Panc1 (cell line): ENCODE results near the gene PC. TPM values are rescaled to one million over a fixed set of nuclear protein-coding genes. Genes with fewer than 3 reads are reported as not detected.
"Not testable (repeated sequence)": the region's sequence is repeated elsewhere in the genome, so short reads cannot be mapped to it uniquely, and the experiment has no call there.

Source experiments
- ATAC-seq: fragments of 200-7000 bp; cut with Tn5 transposase; 2 replicates; pipeline ENCODE4 v1.9.1; 2020; ENCODE audit warnings: mild to moderate bottlenecking, moderate library complexity
- BruUV-seq: library from RNA; stranded (reverse); fragments of 400-500 nt; replicated peaks from 2 replicates; lab custom pipeline; 2021; lab: Mats Ljungman, UMichigan
- CTCF ChIA-PET: fragments of 300-600 bp; sonication (Branson Sonifier 250); formaldehyde crosslinking; loops from one replicate; lab custom pipeline; 2022; ENCODE audit warnings: antibody characterized with exemption; lab: Charles Lee
- POLR2A ChIA-PET: fragments of 300-600 bp; sonication (Branson Sonifier 250); formaldehyde crosslinking; loops from one replicate; lab custom pipeline; 2022; ENCODE audit warnings: antibody characterized with exemption; lab: Charles Lee
- DNase-seq: peaks from one replicate; pipeline ENCODE4 v3.0.0-alpha.2; 2010; ENCODE audit warnings: low read depth, low spot score
- H3K27ac ChIP-seq: 2 replicates; pipeline ENCODE4 v1.5.1; 2011; ENCODE audit warnings: mild to moderate bottlenecking, low read length, inconsistent platforms
- H3K27me3 ChIP-seq: fragments of 200-500 bp; sonication (Bioruptor generic); 2 replicates; pipeline ENCODE4 v1.6.0; 2014; ENCODE audit warnings: low read length, inconsistent platforms; ENCODE audit not compliant: control insufficient read depth, insufficient read depth
- H3K36me3 ChIP-seq: fragments of 200-500 bp; sonication (Bioruptor generic); 2 replicates; pipeline ENCODE4 v1.5.1; 2014; ENCODE audit warnings: inconsistent platforms, mild to moderate bottlenecking, low read length, moderate library complexity; ENCODE audit not compliant: control insufficient read depth, insufficient read depth
- H3K4me1 ChIP-seq: 2 replicates; pipeline ENCODE4 v1.5.1; 2011; ENCODE audit warnings: inconsistent platforms, mild to moderate bottlenecking, low read length, moderate library complexity; ENCODE audit not compliant: control insufficient read depth, insufficient read depth
- H3K4me3 ChIP-seq, 2 experiments: 2 replicates each; pipeline ENCODE4 v1.5.1; 2011 to 2012; ENCODE audit warnings: low read depth in 2 of 2, low read length in 2 of 2, mild to moderate bottlenecking in 2 of 2, inconsistent platforms in 1 of 2, moderate library complexity in 1 of 2
- H3K9me3 ChIP-seq: fragments of 200-500 bp; sonication (Bioruptor generic); 2 replicates; pipeline ENCODE4 v1.5.1; 2014; ENCODE audit warnings: low read depth, mild to moderate bottlenecking, inconsistent platforms, low read length, moderate library complexity; ENCODE audit not compliant: control insufficient read depth, insufficient read depth
- POLR2AphosphoS5 ChIP-seq: IDR thresholded peaks from 2 replicates; pipeline ENCODE4 v1.6.1; 2012; ENCODE audit warnings: mild to moderate bottlenecking, low read depth, low read length, moderate library complexity
- SIN3A ChIP-seq: IDR thresholded peaks from 2 replicates; pipeline ENCODE4 v1.6.1; 2012; ENCODE audit warnings: low read depth, mild to moderate bottlenecking, low read length, moderate library complexity, borderline replicate concordance; ENCODE audit not compliant: insufficient read depth
- TCF7L2 ChIP-seq: IDR thresholded peaks from 2 replicates; pipeline ENCODE4 v1.6.1; 2011; ENCODE audit warnings: mild to moderate bottlenecking, low read depth, low read length, inconsistent platforms
- in situ Hi-C: cut with HindIII; loops from 2 replicates; pipeline ENCODE4 v1.10.0; 2016; ENCODE audit warnings: low sequenced_read_pairs, low pct_unique_long_range_greater_than_20kb
- intact Hi-C: fragments of 100-400 bp; cut with micrococcal nuclease; formaldehyde crosslinking; loops from one replicate; pipeline ENCODE4 v1.10.0; 2022; ENCODE audit not compliant: unreplicated experiment
- total RNA-seq: library from RNA; stranded (reverse); gene quantifications from one replicate; pipeline ENCODE4 v1.2.1, GENCODE V29; 2021; ENCODE audit not compliant: unreplicated experiment
- TF ChIP-seq, protein P1 (sequence below): fragments of 450-650 bp; IDR thresholded peaks from 2 replicates; pipeline ENCODE4 v1.5.1; 2017; ENCODE audit warnings: mild to moderate bottlenecking
- TF ChIP-seq, protein P2 (sequence below), 2 experiments: IDR thresholded peaks; 2 replicates each; pipeline ENCODE4 v1.6.1; 2011 to 2012; ENCODE audit warnings: low read depth in 2 of 2, control low read depth in 1 of 2, low read length in 1 of 2, mild to moderate bottlenecking in 1 of 2, moderate library complexity in 1 of 2; ENCODE audit not compliant: insufficient read depth in 1 of 2

The PC gene
- total RNA-seq, 1 experiment from 2014 or later = 12.8 TPM

DNA sequence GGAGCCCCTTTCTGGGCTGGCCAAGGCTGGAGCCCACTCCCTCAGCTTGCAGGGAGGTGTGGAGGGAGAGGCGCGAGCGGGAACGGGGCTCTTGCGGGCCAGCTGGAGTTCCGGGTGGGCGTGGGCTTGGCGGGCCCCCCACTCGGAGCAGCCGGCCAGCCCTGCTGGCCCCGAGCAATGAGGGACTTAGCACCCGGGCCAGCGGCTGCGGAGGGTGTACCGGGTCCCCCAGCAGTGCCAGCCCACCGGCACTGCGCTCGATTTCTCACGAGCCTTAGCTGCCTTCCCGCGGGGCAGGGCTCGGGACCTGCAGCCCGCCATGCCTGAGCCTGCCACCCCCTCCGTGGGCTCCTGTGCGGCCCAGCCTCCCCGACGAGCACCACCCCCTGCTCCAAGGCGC, 30.6 kb upstream of the PC start:
- CTCF ChIA-PET, H3K27me3 ChIP-seq, POLR2A ChIA-PET, ATAC-seq, H3K4me3 ChIP-seq, DNase-seq, H3K27ac ChIP-seq, BruUV-seq, intact Hi-C loops, in situ Hi-C loops, H3K9me3 ChIP-seq, H3K36me3 ChIP-seq, H3K4me1 ChIP-seq: not testable (repeated sequence)

DNA sequence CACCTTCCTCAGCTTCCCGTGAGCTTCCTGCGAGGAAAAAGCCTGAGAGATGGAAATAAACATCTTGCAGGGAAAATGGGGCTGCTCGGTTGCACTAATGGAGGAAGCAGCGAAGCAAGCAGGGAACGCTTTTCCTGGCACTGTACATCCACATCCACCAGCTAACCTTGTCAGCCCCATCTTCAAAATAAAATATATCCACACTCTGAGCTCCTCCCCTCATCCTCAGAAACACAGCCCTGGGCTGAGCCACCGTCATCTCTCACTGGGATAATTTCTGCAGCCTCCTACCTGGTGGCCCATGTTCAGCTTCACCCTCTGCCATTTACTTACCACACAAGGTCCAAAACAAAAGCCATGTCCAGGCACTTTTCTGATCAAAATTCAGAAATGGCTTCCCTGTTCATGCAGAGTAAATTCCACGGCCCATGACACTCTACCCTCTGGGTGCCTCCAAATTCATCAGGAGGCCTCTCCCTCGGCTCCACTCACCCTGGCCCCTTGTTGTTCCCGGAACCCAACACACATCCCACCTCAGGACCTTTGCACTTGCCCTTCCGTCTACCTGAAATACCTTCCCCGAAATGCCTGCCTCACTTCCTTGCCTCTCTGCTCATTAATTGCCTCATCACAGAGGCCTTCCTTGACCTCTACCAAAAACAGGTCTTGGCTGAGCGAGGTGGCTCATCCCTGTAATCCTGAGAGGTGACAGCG, 29.9 kb upstream of the PC start:
- TF ChIP-seq SIN3A (no peak), TCF7L2 (no peak), POLR2AphosphoS5 (no peak)
- TF ChIP-seq, protein P1, sequence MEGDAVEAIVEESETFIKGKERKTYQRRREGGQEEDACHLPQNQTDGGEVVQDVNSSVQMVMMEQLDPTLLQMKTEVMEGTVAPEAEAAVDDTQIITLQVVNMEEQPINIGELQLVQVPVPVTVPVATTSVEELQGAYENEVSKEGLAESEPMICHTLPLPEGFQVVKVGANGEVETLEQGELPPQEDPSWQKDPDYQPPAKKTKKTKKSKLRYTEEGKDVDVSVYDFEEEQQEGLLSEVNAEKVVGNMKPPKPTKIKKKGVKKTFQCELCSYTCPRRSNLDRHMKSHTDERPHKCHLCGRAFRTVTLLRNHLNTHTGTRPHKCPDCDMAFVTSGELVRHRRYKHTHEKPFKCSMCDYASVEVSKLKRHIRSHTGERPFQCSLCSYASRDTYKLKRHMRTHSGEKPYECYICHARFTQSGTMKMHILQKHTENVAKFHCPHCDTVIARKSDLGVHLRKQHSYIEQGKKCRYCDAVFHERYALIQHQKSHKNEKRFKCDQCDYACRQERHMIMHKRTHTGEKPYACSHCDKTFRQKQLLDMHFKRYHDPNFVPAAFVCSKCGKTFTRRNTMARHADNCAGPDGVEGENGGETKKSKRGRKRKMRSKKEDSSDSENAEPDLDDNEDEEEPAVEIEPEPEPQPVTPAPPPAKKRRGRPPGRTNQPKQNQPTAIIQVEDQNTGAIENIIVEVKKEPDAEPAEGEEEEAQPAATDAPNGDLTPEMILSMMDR = no peak
- TF ChIP-seq, protein P2, sequence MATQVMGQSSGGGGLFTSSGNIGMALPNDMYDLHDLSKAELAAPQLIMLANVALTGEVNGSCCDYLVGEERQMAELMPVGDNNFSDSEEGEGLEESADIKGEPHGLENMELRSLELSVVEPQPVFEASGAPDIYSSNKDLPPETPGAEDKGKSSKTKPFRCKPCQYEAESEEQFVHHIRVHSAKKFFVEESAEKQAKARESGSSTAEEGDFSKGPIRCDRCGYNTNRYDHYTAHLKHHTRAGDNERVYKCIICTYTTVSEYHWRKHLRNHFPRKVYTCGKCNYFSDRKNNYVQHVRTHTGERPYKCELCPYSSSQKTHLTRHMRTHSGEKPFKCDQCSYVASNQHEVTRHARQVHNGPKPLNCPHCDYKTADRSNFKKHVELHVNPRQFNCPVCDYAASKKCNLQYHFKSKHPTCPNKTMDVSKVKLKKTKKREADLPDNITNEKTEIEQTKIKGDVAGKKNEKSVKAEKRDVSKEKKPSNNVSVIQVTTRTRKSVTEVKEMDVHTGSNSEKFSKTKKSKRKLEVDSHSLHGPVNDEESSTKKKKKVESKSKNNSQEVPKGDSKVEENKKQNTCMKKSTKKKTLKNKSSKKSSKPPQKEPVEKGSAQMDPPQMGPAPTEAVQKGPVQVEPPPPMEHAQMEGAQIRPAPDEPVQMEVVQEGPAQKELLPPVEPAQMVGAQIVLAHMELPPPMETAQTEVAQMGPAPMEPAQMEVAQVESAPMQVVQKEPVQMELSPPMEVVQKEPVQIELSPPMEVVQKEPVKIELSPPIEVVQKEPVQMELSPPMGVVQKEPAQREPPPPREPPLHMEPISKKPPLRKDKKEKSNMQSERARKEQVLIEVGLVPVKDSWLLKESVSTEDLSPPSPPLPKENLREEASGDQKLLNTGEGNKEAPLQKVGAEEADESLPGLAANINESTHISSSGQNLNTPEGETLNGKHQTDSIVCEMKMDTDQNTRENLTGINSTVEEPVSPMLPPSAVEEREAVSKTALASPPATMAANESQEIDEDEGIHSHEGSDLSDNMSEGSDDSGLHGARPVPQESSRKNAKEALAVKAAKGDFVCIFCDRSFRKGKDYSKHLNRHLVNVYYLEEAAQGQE (IDR thresholded peaks at IDR 0.05; ENCODE audit: insufficient read depth in 1 of 2, low read depth in 2 of 2, low read length in 1 of 2) = no peak
- in situ Hi-C loops = no loop called here
- Histone ChIP-seq H3K4me1 (no peaks in the 10 kb centered on the region), H3K27me3 (no peaks in the 10 kb centered on the region), H3K27ac (no peak overlapping the region), H3K4me3 (no peak overlapping the region), H3K9me3 (no peaks in the 10 kb centered on the region), H3K36me3 (no peaks in the 10 kb centered on the region)
- CTCF ChIA-PET = no interaction called here
- POLR2A ChIA-PET = no interaction called here
- ATAC-seq (no peak), DNase-seq (no peak)
- no TSS peak for BruUV-seq
- intact Hi-C loops = no loop called here

DNA sequence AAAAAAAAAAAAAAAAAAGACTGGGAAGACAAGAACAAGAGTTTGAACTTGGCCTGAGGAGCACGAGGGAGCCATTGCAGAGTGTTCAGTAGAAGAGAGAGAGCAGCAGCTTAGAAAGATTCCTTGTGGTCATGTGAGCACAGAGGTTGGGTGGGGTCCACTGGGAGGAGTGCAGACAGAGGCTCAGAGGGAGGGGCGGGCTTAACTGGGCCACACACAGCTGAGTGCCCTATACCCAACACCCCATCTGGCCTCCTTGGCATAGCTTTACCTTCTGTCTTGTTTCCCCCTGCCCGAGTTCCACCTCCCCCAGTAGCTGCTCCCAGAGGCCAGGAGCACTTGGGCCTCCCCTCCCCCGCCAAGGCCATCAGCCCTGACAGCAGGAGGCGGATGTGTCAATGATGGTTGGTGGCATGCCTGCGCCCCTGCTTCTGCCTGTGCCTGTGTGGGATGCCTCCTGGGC, 29.0 kb upstream of the PC start:
- DNase-seq (no peak), ATAC-seq (no peak)
- Histone ChIP-seq H3K27ac (no peak overlapping the region), H3K9me3 (no peaks in the 10 kb centered on the region), H3K36me3 (no peaks in the 10 kb centered on the region), H3K4me1 (peaks cover 2% of the 10 kb centered on the region), H3K27me3 (no peaks in the 10 kb centered on the region), H3K4me3 (no peak overlapping the region)
- TF ChIP-seq TCF7L2 (no peak), POLR2AphosphoS5 (no peak)
- ChIA-PET CTCF (interaction anchor here (0.9 kb wide), 1 partner anchor 67 kb away, joined by 3 read pairs; no protein-coding TSS in a partner anchor), POLR2A (no interaction called here)
- intact Hi-C loops (no loop called here), in situ Hi-C loops (no loop called here)
- no TSS peak for BruUV-seq
